GM13977 (cell line): ENCODE data around the gene COL13A1.

Source experiments
- DNase-seq: peaks from one replicate; pipeline ENCODE4 v3.0.0; 2012; ENCODE audit warnings: low spot score
- in situ Hi-C: fragments of 300-500 bp; cut with MboI; formaldehyde crosslinking; loops from one replicate; pipeline ENCODE4 v1.12.0; 2022; ENCODE audit warnings: low sequenced_read_pairs, low pct_unique_long_range_greater_than_20kb, mixed read lengths, inconsistent platforms; ENCODE audit not compliant: unreplicated experiment
- TF ChIP-seq, protein P1 (sequence below): IDR thresholded peaks from 2 replicates; pipeline ENCODE4 v1.5.1; 2012; ENCODE audit warnings: mild to moderate bottlenecking, control low read depth; ENCODE audit not compliant: insufficient read depth; ENCODE audit errors: extremely low read depth, missing control alignments

COL13A1 gene

GRCh38 chr10:69918036-69918435 is 116.3 kb downstream of the COL13A1 start:
- DNase-seq: no peak
- in situ Hi-C loops: no loop called here
- TF ChIP-seq, protein P1, sequence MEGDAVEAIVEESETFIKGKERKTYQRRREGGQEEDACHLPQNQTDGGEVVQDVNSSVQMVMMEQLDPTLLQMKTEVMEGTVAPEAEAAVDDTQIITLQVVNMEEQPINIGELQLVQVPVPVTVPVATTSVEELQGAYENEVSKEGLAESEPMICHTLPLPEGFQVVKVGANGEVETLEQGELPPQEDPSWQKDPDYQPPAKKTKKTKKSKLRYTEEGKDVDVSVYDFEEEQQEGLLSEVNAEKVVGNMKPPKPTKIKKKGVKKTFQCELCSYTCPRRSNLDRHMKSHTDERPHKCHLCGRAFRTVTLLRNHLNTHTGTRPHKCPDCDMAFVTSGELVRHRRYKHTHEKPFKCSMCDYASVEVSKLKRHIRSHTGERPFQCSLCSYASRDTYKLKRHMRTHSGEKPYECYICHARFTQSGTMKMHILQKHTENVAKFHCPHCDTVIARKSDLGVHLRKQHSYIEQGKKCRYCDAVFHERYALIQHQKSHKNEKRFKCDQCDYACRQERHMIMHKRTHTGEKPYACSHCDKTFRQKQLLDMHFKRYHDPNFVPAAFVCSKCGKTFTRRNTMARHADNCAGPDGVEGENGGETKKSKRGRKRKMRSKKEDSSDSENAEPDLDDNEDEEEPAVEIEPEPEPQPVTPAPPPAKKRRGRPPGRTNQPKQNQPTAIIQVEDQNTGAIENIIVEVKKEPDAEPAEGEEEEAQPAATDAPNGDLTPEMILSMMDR: no peak

GRCh38 chr10:69919250-69919649 is 117.5 kb downstream of the COL13A1 start:
- TF ChIP-seq, protein P1: no peak
- DNase-seq: no peak
- in situ Hi-C loops: no loop called here

DNA sequence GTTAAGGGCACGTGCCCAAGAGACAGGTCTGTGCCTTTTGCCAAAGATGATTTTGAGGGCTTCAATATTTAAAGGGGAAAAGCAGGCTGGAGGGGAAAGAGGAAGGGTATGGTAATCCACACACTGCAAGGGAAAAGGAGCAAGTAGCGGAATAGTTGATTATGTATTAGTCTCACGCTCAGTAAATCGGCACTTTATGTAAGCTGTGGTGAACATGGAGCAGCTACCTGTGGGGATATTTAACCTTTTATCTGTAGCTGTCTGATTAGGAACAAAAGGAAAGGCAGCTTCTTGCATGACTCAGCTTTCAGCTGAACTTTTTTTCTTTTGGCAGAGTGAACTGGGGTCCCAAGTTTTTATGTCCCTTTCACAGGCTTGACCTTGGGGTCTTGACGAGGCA is 123.4 kb downstream of the COL13A1 start:
- TF ChIP-seq, protein P1: no peak
- DNase-seq: no peak
- in situ Hi-C loops: no loop called here

GRCh38 chr10:69928339-69928738 is 126.6 kb downstream of the COL13A1 start:
- in situ Hi-C loops: no loop called here
- no peak for DNase-seq
- TF ChIP-seq, protein P1: no peak

GRCh38 chr10:69929575-69929974 is 127.9 kb downstream of the COL13A1 start:
- no peak for DNase-seq
- in situ Hi-C loops: no loop called here
- TF ChIP-seq, protein P1: no peak

DNA sequence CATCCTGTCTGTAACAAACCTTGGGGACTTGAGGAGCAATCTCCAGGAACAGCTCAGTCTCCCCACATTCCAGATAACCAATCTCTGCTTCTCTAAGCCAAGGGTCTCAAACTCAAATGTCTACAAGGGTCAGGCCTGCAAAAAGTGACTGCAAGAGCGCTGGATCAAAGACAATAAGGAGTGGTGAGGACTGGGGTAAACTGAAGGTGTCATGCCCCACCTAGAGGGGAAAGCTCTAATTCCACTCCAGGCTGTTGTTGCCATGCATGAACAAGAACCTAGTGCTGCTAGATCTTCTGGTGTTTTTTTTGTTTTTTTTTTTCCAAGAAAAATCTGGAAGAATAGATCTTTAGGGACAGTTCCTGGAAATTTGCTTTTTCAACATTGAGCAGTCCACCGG is 133.1 kb downstream of the COL13A1 start:
- TF ChIP-seq, protein P1: no peak
- DNase-seq: no peak
- in situ Hi-C loops: no loop called here

DNA sequence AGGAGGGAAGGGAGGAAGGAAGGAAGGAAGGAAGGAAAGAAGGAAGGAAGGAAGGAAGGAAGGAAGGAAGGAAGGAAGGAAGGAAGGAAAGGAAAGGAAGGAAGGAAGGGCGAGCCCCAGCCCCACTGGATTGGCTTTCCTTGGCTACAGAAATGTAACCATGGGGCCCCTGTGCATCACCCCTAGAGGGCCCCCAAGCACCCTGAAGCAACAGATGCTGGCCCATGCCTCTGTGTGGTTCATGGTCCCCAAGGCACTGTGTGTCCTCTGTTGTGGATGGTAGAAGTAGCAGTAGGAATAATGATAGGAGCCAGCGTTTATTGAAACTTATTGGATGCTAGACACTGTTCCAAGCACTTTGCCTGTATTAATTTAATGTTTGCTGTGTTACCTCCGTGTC is 134.4 kb downstream of the COL13A1 start:
- in situ Hi-C loops: no loop called here
- DNase-seq: peak; percentile 67
- TF ChIP-seq, protein P1: peak; percentile 63
